HK-2 (cell line): ENCODE data around the gene SEZ6.

Source experiments
- DNase-seq: peaks from one replicate; pipeline ENCODE4 v3.0.0-alpha.2; 2018; ENCODE audit not compliant: unreplicated experiment

SEZ6 gene

DNA sequence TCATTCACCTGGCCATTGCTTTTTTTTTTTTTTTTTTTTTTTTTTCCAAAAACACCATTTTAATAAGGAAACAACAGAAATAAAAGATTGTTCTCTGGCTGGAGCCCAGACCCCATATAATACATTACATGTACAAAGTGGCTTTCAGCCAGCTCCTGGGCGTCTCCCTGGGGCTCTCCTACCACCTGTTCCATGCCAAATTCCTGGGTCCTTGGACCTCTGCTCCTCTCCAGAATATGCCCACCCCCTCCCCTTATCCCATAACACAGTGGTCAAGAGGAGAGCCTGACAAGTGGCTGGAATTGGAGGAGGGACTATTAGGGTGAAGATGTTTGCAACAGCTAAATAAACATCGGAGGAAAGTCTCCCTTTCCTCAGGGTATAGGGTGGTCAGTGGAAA lies 50.9 kb downstream of the SEZ6 start:
- DNase-seq = no peak

DNA sequence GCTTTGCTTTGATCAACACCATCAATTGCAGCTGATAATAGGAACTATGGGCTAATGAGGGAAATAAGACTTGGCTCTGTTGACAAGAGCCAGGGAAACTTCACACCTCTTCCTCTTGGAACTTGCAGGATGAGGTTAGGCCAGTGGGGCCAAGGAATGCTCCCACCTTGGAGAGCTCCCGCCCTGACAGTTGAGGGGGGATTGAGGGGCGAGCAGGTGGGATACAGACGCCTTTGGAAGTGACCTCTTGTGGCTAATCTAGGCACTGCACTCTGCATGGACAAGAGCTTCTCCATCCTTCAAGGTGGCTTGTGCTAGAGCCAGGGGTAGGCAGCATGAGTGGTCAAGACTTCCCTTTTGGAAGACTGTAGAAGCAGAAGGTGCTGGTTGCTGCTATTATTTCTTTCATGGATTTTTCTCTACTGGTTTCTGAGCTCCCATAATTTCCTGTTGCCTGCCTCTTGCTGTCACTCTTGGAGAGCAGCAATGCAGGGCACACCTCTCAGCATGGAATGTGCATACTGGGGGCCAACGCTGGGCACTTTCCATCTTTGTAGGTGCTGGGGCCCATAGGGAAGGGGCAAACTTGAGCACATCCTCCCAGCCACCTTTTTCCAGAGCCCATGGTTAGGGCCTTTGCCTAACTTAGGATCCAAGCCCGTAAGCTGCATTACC lies 52.3 kb downstream of the SEZ6 start:
- peak; percentile 27 for DNase-seq

DNA sequence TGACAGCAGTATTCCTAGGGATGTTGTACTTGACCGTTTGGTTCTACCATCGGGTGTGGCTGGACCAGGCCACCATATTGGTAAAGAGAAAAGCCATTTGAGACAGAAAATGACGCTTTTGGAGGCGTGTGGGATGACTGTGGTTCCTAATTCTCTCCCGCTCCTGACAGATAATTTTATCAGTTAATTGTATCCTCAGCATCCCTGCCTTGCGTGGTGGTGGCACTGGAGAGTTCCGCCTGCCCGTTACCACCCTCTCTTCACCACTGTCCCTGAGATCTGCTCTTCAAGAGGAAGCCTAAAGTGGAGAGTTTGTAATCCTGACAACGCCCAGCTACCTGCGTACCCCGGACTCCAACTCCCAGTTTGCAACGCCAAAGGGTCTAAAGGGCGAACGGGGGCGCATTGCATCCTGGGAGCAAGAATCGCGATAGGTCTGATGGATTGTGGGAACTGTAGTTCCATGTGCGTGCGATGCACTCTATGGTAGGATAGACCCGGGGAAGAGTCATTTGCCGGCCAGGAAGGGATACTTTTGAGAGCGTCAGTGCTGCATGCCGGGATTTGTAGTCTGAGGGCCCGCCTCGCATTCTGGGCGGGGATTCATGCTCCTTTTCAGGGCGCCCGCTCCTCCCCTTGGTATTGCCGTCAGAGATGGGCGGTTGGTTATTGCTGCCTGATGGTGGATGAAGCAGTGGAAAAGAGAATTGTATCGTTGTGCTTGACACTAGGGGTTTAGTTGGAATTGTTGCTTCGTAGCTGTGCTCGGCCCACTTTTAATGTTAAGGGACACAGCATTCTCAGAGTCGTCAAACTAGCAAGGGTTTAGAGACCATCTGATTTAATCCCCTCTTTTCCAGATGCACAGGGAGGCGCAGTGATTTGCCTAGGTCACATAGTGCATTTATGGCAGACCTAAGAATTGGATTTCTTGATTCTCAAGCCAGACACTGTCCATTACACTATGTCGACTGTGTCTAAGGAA lies 53.5 kb downstream of the SEZ6 start:
- DNase-seq = peak; percentile 96

DNA sequence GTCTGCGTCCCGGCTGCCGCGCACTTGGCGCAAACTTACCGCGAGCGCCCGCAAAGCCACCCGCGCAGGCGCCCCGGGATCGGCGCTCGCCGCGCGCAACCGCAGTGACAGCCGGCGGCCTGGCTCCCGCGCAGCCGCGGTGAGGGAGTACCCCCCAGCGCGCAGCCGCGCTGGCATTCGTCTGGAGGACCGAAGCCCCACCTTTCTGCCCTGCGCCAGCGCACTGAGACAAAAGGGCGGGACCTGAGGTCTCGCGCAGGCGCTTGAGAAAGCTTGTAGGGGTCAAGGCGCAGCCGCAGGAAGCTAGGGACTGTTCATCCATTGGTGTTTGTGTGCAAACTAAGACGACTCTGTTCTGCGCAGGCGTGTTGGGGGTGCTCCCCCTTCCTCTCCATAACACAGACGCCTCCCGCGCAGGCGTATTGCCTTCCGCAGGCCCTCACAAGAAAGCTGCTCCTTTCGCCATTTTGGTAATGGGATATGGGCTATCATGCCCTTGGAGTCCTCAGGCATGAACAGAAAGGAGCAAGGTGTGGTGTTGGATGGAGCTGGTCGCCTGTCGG lies 54.3 kb downstream of the SEZ6 start, which contains the start of gene PHF12:
PHF12 (minus strand) TSS at position 91 of the 563 bp plus-strand sequence. CDS start 558 bp downstream, outside the sequence.
- peak; percentile 99 for DNase-seq

DNA sequence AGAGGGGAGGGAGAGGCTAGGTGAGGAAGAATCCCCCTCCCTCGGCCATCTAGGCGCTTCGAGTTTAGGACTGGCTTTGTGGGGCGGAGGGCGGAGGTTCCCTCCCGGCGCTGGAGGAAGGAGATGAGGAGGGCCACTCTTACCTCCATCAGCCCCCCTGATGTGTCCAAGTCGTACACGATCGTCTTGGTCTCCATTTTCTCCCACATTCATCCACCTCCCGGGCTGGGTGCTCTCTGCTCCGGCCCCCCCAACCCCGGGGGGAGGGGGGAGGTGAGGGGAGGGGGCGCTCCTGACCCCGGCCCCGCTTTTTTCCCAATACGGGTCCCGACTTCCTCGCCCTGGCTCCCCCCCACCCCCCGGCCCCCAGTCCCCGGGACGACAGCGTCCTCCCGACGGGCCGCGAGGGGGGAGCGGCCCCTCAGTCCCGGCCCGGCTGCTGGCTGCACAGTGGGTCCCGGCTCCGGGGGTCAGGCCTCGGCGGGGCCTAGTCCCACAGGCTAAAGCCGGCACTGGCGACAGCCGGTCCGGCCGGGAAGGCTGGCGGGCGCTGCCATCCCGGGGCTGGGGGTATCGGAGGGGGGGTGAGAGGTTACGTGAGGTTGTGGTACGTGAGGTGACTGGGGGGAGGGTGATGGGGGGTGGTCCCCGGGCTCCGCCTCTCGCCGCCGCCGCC lies 54.9 kb downstream of the SEZ6 start:
- DNase-seq = no peak

DNA sequence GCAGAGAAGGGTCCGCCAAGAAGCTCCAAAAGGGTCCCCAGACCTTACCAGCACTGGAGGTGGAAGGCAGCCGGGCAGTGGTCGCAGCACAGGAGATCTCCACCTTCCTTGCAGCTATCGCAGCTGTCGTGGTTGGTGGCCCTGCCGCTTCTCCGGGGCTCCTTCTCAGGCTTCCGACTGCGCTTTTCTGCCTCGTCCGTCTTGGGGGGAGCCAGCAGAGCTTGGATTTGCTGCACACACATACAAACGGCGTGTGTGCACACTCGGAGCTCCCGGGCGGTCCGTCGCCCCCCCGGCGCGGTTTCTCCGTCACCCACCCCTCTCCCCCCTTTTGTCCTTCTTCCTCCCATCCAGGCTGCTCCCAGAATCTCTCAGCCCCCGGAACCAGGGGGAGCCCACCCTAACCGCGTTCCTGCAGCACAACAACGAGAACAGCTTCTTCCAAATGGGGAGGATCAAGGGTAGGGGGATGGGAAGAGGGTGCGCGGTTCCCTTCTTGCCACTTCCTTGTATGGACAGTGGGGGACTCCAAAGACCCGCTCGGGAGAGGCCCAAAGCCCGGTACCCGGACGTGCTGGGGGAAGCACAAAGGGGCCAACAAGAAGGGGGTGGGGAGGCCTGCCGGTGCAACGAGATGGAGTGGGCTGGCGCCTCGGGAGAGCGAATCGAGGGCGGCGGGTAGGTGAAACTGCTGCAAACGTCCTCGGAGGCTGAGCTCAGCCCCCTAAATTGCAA lies 55.6 kb downstream of the SEZ6 start:
- peak; percentile 50 for DNase-seq

DNA sequence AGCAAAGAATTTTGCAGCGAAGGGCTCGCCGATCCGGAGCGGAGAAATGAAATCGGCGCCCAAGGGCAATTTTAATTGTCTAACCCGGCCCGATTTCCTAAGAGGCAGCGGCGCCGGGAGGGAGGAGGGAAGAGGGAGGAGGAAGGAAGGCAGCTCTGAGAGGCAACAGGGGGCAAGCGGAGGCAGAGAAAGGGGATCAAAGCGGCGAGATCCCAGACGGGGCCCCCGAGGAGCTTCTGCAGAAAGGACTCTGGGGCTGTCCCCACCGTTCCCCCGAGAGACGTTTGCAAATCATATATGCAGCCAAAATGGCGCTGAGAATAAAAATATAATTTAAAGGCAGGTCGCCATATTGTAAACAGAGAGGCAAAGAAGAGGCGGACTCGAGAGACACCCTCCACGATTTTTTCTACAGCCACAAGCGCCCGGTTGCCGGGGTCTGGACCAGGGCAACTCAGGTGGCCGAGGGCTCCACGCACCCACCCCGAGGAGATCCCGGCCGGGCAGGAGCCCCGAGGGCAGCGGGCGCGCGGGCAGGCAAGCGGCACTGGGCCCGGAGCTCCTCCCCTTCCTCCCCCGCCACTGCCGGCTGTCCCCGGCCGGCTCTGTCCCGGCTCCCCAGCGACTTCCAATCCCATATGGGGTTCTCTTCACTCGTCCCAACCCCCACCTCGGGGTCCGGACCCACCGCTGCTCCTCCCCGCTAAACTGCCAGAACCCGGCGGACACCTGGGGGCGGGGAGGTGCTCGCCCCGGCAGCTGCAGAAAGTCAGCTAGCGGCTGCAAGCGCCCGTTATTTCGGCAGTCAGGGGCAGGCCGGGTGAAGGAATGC lies 56.4 kb downstream of the SEZ6 start:
- peak; percentile 65 for DNase-seq

DNA sequence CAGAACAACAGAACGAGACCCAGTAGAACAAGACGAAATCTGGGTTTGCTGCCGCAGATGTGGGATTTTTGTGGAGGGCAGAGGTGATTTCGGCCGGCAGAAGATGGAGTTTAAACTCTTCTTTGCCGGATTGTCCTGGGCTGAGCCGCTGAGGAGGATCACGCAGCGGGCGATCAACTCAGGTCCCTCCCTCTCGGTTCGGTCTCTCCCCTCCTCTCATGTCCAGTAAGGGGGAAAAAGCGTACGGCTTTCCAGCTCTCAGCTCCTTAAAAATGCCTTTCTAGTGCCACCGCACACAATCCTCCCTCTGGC lies 57.0 kb downstream of the SEZ6 start:
- DNase-seq = no peak

DNA sequence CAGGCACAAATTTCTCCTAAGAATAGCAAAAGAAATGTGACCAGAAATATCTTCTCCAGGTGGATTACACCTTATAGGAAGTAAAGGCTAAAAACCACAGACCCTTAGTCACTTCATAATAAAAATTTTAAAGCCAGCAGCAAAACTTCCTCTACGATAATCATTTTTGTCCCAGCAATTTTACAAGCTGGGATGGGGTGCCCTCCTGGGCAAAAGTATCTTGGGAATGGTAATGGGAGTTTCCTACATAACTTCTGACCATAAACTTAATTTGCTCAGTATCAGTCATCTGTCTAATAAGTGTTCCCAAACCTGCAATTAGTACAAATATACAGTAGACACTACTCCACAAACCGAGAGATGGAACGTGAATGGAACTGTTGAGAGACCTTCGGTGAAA lies 57.5 kb downstream of the SEZ6 start:
- DNase-seq = no peak

DNA sequence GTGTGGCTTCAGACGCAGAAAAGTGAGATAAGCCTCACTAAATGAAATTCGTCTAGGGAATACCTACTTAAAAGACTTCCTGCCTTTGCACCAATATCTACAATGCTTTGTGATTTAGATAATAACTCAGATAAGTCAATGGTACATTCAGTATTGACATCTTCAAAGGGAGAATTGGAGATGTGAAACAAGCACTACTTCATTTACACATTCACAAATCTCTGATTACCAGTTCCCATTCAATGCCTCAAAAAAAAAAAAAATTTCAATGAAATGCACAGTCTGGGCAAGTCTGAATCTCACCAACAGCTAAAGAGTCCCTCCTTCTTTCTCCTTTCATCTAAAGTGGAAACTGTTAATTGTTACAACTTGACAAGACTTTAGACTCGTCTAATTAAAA lies 58.2 kb downstream of the SEZ6 start:
- no peak for DNase-seq

DNA sequence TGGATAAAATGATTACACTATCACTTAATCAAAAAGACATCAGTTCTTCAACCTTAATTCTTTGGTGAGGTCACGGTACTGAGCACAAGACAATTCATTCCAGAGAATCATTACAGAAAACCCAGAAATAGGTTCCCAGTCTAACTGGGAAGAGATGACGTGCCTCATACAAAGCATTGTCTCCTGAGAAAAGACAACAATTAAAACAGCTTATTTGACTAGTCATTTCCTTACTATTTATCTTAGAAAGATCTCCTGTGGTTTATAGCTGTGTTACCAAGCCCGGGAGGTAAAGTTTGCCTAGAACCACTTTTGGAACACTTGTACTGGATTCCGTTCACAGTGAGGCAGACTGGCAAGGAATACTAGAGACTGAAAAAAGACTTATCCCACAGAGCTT lies 59.6 kb downstream of the SEZ6 start:
- DNase-seq = no peak

DNA sequence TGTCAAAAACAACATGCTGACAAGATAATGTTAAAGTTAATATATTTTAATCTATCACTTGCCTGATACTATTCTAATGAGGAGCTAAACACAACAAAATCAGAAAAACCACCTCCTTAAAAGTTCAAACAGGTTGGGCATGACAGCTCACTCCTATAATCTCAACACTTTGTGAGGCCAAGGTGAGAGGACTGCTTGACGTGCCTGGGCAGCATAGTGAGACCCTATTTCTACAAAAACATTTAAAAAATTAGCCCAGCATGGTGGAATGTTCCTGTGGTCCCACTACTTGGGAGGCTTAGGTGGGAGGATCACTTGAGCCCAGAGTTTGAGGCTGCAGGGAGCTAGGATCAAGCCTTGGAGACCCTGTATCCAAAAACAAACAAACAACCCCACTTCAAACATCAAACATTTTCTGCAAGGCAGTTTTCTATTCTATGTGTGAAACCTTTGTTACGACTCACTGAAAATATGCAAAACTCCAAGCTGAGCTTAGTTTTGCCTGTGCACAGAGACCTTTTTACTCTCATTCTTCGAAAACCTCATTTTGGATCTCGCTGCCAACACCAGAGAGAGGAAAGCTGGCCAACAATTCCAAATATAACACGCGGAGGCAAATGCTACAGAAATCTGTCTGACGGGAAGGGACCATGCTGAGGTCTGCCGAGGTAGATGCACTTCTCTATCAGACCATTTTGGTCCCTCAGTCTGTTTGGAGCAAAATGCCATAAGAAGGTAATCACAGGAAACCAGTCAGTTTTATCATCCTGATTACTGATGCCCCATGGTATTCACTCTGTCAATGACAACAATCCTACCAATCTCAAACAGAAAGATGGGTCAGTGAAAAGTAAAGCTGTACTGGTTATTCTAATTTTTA lies 60.7 kb downstream of the SEZ6 start:
- DNase-seq = no peak

DNA sequence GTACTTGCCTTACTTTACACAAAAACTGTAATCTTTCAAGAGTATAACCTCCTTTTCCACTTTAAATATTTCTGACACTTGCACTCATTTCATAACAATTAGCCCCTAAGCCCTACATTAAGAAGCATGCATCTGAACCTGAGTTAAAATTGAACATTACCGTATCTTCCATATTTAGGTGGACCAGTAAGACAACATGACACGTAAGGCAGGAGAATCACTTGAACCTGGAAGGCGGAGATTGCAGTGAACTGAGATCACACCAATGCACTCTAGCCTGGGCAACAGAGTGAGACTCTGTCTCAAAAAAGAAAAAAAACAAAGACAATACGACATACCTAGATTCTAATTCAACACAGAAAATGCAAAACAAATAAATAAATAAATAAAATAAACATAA lies 61.5 kb downstream of the SEZ6 start:
- DNase-seq = no peak

DNA sequence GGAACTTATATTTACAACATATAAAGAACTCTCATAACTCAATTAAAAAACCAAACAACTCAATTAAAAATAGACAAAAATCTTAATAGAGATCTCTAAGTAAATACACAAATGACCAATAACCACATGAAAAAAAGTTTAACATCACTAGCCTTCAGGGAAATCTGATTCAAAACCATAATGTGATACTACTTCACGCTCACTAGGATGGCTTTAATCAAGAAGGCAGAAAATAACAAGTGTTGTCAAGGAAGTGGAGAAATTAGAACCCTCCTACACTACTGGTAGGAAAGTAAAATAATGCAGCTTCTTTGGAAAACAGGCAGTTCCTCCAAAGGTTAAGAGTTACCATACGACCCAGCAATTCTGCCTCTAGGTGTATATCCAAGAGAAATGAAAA lies 62.9 kb downstream of the SEZ6 start:
- DNase-seq = no peak

DNA sequence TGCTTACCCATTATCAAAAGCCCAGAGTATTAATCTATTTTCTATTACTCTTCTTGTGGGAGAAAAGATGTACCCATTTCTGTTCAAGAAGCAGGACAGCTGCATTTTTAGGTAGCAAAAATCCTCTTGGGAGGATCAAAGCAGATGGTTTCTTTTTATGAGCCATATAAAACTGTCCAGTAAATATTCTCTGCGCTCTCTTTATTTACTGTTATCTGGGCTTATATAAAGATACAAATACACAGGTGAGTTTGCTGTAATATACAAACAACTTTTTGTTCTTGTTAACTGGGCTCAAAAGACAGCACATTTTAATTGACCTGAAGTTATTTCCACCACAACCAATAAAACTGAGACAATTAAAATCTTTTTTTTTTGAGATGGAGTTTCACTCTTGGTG lies 64.6 kb downstream of the SEZ6 start:
- DNase-seq = no peak

DNA sequence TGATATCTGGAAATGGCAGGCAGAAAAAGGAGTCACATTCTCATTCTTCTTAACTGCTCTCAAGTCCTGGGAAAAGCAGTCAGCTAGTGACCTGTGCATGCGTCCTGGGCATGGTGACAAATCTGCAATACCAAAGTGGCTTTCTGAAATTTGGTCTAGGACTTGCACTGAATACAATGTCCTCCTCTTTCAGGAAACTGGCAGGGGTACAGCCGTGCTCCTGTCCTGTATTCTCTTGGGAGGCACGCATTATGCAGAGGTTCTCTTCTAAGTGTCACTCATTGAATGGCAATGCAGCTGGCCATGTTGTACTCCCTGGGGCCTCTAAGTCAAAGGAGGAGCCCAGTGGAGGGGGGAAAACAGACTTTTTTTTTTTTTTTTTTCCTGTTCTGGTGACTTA lies 65.2 kb downstream of the SEZ6 start:
- no peak for DNase-seq

DNA sequence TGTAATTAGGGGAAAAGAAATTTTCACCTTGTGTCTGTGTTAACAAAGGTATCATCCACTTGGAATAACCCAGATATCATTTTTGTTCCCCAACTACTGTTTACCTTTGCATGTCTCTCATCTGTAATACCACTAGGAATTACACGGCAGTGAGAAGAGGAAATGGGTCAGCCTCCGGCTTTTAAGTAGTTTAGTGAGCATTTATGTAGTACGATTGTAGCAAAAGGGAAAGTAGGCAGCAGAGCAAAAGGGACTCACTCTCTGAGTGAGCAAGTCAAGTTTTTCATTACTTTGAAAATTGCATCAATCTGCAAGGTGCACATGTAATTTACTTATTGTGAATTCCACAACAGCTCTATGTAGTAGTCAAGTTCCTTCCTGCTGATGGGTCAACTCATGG lies 65.7 kb downstream of the SEZ6 start:
- DNase-seq = no peak

DNA sequence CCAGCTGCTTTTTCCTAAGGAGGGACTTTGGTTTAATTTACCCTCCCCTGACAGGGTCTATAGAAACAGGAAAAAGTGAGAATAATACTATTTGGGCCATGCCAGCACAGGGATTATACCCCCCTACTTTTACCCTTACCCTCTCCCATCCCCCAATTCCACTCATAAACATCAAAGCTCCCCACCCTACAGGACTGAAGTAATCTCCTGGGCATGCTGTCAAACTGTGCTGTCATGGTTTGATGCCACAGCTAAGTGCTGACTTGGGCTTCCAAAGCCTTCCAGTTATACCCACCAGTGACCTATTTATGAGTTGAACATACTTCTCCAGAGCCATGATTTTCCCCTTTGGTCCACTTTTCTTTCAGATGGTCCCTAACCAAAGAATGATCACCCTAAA lies 67.3 kb downstream of the SEZ6 start:
- no peak for DNase-seq

DNA sequence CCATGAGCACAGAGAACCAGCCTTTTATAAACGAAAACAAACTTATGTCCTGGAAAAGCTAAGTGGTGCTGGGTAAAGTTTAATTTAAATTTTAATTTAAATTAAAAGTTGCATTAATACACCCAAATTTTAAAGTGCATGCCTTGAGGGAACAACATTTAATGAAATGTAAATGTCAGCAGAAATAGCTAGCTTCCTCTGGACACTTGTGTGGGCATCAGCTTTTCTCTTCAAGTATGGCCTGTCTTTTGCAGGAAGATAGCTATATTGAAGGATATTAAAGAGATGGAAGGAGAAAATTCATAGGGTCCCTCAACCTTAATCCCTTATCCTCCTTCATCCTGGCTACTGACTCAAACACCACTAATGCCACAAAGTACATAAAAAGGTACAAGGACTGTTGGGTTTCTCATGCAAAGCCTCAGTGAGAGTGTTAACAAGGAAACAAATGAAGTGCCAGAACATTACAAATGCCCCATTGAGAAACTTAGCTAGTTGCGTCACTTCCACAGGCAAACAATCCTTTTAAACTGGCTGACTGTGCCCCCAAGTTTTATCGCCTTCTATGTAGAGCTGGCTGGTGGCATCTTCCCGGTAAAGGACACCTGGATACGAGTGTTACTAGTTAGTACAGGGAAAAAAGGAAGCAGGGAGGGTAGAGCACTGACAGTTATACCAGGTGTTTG lies 68.6 kb downstream of the SEZ6 start:
- no peak for DNase-seq
